SK-N-SH (cell line): ENCODE results near the gene ZNF548.

ENCODE experiments used
- CHD2 ChIP-seq: fragments of 150-350 bp; IDR thresholded peaks from 2 replicates; pipeline ENCODE4 v1.6.1; 2018; ENCODE audit warnings: low read length; ENCODE audit not compliant: partially characterized antibody
- CTCF ChIP-seq: fragments of 200-600 bp; sonication (generic); IDR thresholded peaks from 2 replicates; pipeline ENCODE4 v1.6.1; 2017; ENCODE audit warnings: antibody characterized with exemption, mild to moderate bottlenecking, moderate library complexity
- GABPA ChIP-seq: IDR thresholded peaks from 2 replicates; pipeline ENCODE4 v1.4.0; 2012; ENCODE audit warnings: low read depth, mild to moderate bottlenecking
- NRF1 ChIP-seq: IDR thresholded peaks from 2 replicates; pipeline ENCODE4 v1.6.1; 2012; ENCODE audit warnings: low read depth, mild to moderate bottlenecking, low read length
- TCF12 ChIP-seq: IDR thresholded peaks from 2 replicates; pipeline ENCODE4 v1.4.0; 2012
- TEAD4 ChIP-seq: IDR thresholded peaks from 2 replicates; pipeline ENCODE4 v1.4.0; 2012; ENCODE audit warnings: mild to moderate bottlenecking, borderline replicate concordance; ENCODE audit not compliant: insufficient read depth

- TF ChIP-seq CTCF (no peak), TEAD4 (no peak), TCF12 (no peak), NRF1 (no peak), CHD2 (no peak), GABPA (no peak)
Measured at GRCh38 chr19:57377498-57378146, 12.0 kb upstream of the ZNF548 start.
